ENCODE data around the gene HSD17B1.

DNA sequence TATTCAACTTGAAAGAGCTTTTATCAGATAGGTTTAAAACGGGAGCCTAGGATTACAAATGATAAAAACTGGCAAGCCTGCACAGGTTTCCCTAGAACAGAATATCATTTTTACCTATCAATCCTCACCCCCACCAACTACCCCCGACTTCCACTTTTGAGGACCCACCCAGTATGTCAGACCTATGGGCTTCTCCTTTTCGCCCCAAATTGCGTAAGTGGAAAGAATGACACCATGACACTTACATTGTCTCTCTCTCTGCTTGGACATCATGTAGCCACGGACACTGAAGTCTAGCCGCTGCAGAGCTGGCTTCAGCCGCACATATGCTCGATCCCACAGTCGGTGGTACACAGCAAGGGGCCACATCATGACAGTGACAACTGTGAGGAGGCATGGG is 32.2 kb downstream of the HSD17B1 start:
- TF ChIP-seq, protein P1, sequence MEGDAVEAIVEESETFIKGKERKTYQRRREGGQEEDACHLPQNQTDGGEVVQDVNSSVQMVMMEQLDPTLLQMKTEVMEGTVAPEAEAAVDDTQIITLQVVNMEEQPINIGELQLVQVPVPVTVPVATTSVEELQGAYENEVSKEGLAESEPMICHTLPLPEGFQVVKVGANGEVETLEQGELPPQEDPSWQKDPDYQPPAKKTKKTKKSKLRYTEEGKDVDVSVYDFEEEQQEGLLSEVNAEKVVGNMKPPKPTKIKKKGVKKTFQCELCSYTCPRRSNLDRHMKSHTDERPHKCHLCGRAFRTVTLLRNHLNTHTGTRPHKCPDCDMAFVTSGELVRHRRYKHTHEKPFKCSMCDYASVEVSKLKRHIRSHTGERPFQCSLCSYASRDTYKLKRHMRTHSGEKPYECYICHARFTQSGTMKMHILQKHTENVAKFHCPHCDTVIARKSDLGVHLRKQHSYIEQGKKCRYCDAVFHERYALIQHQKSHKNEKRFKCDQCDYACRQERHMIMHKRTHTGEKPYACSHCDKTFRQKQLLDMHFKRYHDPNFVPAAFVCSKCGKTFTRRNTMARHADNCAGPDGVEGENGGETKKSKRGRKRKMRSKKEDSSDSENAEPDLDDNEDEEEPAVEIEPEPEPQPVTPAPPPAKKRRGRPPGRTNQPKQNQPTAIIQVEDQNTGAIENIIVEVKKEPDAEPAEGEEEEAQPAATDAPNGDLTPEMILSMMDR (IDR thresholded peaks at IDR 0.05; ENCODE audit: low read depth, low read length), result no peak
- TF ChIP-seq EZH2phosphoT487 (IDR thresholded peaks at IDR 0.05; ENCODE audit: low read depth), result no peak
